ENCODE measurements around the gene ATP8B1. TPM values are rescaled to one million over a fixed set of nuclear protein-coding genes. Genes with fewer than 3 reads are reported as not detected.

ATP8B1 gene
- total and polyA plus RNA-seq, 2 of the 8 experiments (the other 6 are each of a cell fraction or from before 2014, with no cell fraction given) = 1.1 to 4.6 TPM

GRCh38 chr18:57819671-57820460 is 16.8 kb upstream of the ATP8B1 start:
- H3K79me1 ChIP-seq (ENCODE audit: low read depth, low read length) = no peaks in the 10 kb centered on the region
- no peak overlapping the region for H3K4ac ChIP-seq (replicated peaks; ENCODE audit: insufficient read length, low read depth, low read length)
- 83% methylated on average over 10 of the region's 10 CpGs; no CpG with 5 or more reads in 1 of the 2 experiments for WGBS, 2 experiments (ENCODE audit: extremely low coverage in 1 of 2, insufficient coverage in 1 of 2, insufficient read length in 1 of 2, insufficient replicate concordance in 2 of 2, low coverage in 1 of 2, low lambda C conversion rate in 2 of 2, missing lambda C conversion rate in 1 of 2)
- no peak overlapping the region for H2BK15ac ChIP-seq (ENCODE audit: low read length)
- H3K9me3 ChIP-seq (ENCODE audit: insufficient read depth in 2 of 2, low read depth in 1 of 2, low read length in 1 of 2) = no peaks in the 10 kb centered on the region
- H4K5ac ChIP-seq (ENCODE audit: insufficient read length, low read depth, low read length) = no peak overlapping the region
- H3K23me2 ChIP-seq (ENCODE audit: low read depth, low read length) = no peaks in the 10 kb centered on the region
- CTCF ChIA-PET (ENCODE audit: partially characterized antibody) = interaction anchor here (1.2 kb wide), 1 partner anchor 12 kb away, joined by 3 read pairs; no protein-coding TSS in a partner anchor
- no peak overlapping the region for H3K9ac ChIP-seq (replicated peaks in 1 of 4; ENCODE audit: extremely low read depth in 1 of 4, low read depth in 3 of 4, low read length in 3 of 4)
- no peaks in the 10 kb centered on the region for H3K79me2 ChIP-seq (ENCODE audit: control insufficient read depth in 1 of 2, insufficient read depth in 2 of 2, low read length in 2 of 2)
- no peak overlapping the region; the same call in 1 of the 2 replicates for H2AFZ ChIP-seq (ENCODE audit: low read length)
- H2BK12ac ChIP-seq (ENCODE audit: low read depth, low read length) = no peak overlapping the region
- DNase-seq (ENCODE audit: low read depth in 1 of 2, low spot score in 2 of 2) (no peak), FAIRE-seq (no peak)
- H2BK5ac ChIP-seq (ENCODE audit: low read depth, low read length) = no peak overlapping the region
- H4K91ac ChIP-seq (replicated peaks; ENCODE audit: insufficient read length, low read length) = no peak overlapping the region
- POLR2A ChIA-PET (ENCODE audit: partially characterized antibody) = no interaction called here
- H3K36me3 ChIP-seq (ENCODE audit: control insufficient read depth in 2 of 4, insufficient read depth in 4 of 4, low read length in 3 of 4) = no peaks in the 10 kb centered on the region
- TF ChIP-seq POLR2AphosphoS5 (IDR thresholded peaks at IDR 0.05; ENCODE audit: low read depth, low read length) (no peak), SRF (IDR thresholded peaks at IDR 0.05; ENCODE audit: low read depth, low read length) (no peak), NANOG (IDR thresholded peaks at IDR 0.05; ENCODE audit: insufficient read depth, low read depth, low read length, poor library complexity, severe bottlenecking) (no peak), JUND (IDR thresholded peaks at IDR 0.05; ENCODE audit: low read length) (no peak), KDM4A (IDR thresholded peaks at IDR 0.05; ENCODE audit: low read depth, low read length, severe bottlenecking) (no peak)
- no peak overlapping the region for H3K4me2 ChIP-seq (ENCODE audit: insufficient read depth in 1 of 2, low read depth in 2 of 2, low read length in 2 of 2)
- no peak overlapping the region for H3K18ac ChIP-seq (ENCODE audit: extremely low read depth, low read length)
- H4K20me1 ChIP-seq (replicated peaks in 1 of 2; ENCODE audit: control insufficient read depth in 1 of 2, insufficient read depth in 2 of 2, low read length in 2 of 2) = peaks cover 0 to 2% of the 10 kb centered on the region in 2 experiments
- H3K23ac ChIP-seq (ENCODE audit: insufficient read length) = no peak overlapping the region
- no peak overlapping the region for H4K8ac ChIP-seq (ENCODE audit: extremely low read depth, insufficient read depth, low read length)
- H3K27me3 ChIP-seq (replicated peaks in 1 of 4; ENCODE audit: control insufficient read depth in 3 of 4, extremely low read depth in 1 of 4, insufficient read depth in 3 of 4, low read length in 3 of 4) = no peaks in the 10 kb centered on the region
- no peak overlapping the region for H2BK20ac ChIP-seq (ENCODE audit: low read length)
- H3K4me1 ChIP-seq (replicated peaks in 1 of 4; ENCODE audit: control insufficient read depth in 3 of 4, insufficient read depth in 4 of 4, low read length in 3 of 4) = no peaks in the 10 kb centered on the region
- no peak overlapping the region for H3K4me3 ChIP-seq (ENCODE audit: extremely low read depth in 1 of 4, insufficient read depth in 2 of 4, low read depth in 3 of 4, low read length in 4 of 4)
- no peak overlapping the region for H2AK5ac ChIP-seq (ENCODE audit: low read depth, low read length)
- no peak overlapping the region for H2BK120ac ChIP-seq (replicated peaks; ENCODE audit: low read depth, low read length)
- H3K27ac ChIP-seq (ENCODE audit: low read depth, low read length) = no peak overlapping the region
- H3K56ac ChIP-seq (replicated peaks; ENCODE audit: insufficient read length, low read depth, low read length) = no peak overlapping the region
- H3K14ac ChIP-seq (ENCODE audit: insufficient read length) = no peak overlapping the region

Data from H1 (cell line).